GM11168 (cell line): ENCODE measurements around the gene DENND11.

ENCODE experiments used
- in situ Hi-C: fragments of 300-500 bp; cut with MboI; formaldehyde crosslinking; loops from one replicate; pipeline ENCODE4 v1.12.0; 2022; ENCODE audit warnings: low sequenced_read_pairs; ENCODE audit not compliant: unreplicated experiment

The DENND11 gene

DNA sequence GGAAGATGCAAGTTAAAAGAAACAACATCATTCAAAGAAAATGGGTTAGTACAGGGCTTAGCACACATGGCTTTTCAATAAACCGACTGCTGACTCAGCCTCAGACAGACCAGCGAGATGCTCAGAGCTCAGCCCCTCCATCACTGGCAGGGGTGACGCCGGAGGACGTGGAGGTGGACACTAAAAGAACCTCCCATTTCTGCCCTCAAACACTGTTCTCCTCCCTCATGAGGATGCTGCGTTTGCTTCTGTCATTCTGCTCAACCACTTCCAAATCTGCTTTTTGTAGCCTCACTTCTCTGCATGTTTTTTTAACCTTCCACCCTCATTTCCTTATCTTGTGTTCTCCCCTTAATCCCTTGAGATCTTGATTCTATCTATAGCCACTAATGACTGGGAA lies 15.3 kb downstream of the DENND11 start:
- in situ Hi-C loops = no loop called here

DNA sequence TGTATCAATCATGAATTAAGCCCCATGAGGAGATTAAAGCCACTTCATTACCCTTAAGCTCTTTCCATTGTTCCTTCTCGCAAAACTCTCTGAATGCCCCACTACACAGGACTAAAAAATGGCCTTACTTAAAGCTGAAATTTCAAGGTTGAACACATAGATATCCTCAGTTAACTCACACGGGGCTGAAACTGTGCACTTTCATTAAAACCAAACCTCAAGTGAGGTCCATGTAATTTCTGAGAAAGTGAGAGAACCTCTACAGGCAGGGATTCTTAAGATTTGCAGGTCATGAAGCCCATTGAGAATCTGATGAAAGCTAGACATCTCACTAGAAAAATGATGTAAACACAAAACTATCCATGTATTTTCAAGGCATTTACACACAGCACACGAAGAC lies 15.9 kb downstream of the DENND11 start:
- in situ Hi-C loops = no loop called here

DNA sequence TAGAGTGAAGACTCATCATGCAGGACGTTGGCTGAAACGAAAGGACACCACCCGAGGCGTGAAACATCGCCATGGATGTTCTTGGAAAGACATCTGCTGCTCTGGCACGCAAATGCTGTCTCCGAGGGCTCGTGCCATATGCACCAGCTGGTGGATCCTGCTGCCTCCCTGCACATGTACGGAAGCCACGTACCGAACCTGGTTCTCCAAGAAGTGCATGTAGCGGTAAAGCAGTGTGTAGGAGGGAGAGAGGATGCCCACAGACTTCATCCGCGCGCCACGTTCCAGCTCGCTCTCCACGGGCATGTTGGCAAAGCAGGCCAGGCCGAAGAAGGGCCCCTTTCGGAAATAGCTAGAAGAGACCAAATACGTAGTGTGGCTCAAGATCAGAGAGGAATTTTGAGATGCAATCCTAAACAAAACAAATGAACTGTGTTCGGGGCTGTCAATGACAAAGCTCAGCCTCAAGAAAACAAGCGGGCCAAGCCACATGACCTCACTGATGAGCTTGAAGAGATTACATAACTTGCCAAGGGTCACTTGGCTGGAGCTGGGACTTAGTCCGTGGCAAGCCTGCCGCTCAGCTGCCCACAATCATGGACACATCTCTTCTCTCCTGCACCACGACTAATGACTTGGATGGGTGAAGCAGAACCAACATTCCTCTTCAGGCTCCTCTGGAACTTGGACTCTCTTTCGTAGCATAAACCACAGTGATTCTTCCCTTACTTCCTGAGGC lies 16.5 kb downstream of the DENND11 start:
- in situ Hi-C loops = no loop called here

DNA sequence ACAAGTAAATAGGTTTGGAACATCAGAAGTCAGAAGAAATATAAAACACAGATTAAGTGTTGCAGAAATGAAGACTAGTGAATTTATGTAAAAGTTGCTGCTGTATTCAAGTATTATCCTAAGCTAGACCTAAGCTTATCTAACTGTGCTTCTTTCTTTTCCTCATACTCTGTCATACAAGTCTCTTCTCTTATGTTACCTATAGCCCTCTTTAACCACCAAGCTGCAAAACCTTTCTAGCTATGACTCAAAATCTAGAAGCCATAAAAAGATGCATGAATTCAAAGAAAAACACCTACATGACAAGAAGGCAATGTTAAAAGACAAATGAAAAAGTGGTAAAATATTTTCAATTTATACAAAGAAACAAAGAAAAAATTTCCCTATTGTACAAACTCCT lies 23.0 kb downstream of the DENND11 start:
- in situ Hi-C loops = no loop called here

DNA sequence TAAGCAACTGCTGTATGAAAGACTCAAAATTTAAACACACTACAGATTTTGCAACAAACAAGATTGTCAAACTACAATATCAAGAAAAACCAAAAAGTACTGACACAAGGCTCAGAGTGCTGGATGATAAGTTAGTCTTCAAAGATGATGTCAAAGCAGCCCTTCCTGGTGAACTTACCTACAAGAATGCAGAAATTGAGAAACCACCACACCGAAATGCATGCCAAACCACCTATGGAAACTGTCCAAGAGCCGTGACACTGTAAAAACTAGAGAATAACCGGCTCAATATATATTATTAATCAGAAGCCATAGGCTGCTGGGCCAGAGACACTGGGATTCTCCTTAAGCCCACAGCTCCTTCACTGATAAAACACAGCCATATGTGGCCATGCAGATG lies 25.3 kb downstream of the DENND11 start:
- in situ Hi-C loops = no loop called here

DNA sequence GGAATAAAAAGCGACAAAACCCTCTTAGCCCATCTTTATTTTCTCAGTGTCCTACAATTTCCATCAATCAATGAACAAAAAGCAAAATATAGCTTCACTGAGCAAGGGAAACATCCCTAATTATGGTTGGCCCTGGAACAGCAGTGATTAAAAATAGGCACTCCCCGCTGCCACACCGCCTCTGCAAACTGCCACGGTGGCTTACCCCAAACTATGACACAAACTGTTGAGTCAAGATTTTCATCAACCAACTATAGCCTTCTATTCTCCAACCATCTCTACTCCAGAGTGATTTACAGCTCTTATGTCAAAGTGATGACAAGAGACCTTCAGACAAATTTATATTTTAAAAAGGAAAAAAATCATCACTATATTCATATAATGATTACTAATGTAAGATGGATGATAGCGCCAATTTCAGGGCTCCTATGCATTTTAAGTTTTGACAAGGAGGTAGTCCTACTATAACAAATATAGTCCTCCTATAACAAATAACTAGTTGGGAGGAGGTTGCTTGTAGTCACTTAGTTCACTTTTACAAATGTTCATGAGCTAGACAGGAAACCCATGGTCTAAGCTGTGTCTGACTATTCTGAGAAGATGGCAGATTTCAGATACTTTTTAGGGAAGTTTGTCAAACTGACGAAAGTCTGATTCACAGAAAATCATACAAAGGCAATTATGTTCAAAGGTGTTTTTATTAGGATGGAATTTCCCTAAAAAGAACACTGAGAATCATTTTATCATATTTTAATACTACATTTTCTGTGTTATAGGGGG lies 26.3 kb downstream of the DENND11 start:
- in situ Hi-C loops = no loop called here

DNA sequence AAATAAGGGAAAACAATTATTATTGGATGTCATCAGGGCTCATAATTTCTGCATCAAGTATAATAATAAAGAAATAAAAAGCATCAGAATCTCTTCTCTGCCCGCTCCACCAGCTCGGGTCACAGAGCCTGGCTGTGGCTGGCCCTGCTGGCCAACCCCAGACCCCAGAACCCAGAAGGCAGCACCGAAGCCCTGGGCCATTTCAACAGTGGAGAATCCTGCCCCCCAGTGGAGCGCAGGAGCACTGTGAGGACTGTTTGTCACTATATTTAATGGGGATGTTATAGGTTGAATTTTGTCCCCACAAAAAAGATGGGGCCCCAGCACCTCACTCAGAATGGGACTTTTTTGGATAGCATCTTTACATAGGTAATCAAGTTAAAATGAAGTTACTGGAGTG lies 27.3 kb downstream of the DENND11 start:
- in situ Hi-C loops = no loop called here

DNA sequence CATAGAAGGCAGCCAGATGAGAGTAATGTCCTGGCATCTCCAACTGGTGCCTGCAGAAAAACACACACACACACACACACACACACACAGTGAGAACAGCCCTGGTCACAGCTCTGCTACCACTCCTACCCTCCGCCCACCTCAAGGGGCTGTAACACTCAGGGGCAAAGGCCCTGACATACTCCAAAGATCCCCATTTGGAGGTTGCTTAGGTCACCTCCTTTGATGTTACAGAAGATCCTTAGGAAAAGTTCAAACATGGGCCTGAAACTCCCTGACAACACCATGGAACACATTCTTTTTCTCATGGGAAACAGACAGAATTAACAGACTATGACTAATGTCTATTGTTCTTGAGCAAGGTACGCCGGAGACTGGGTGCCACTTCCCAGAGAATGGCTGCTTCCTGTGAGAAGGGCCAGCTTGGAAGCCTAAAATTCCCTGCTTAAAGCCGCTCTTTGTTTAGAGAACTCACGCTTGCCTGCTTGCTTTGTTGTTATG lies 27.7 kb downstream of the DENND11 start:
- in situ Hi-C loops = no loop called here

DNA sequence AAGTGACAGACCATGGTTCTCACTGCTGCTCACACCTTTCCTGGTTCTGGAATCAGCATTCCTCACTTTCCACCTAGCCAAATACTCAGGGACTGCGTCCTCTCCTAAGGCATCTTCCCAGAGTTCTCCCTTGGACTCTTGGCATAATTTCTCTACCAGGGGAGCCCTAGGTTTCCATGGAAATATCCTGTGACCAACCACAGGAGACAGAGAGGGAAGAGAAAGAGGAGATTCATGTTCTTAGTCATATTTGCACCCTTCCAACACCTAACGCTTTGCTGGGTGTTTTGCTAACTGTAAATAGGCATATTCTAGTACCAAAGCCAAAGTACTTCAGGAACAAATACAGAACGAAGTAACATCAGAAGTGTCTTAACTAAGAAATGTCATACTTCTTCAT lies 28.6 kb downstream of the DENND11 start:
- in situ Hi-C loops = no loop called here

DNA sequence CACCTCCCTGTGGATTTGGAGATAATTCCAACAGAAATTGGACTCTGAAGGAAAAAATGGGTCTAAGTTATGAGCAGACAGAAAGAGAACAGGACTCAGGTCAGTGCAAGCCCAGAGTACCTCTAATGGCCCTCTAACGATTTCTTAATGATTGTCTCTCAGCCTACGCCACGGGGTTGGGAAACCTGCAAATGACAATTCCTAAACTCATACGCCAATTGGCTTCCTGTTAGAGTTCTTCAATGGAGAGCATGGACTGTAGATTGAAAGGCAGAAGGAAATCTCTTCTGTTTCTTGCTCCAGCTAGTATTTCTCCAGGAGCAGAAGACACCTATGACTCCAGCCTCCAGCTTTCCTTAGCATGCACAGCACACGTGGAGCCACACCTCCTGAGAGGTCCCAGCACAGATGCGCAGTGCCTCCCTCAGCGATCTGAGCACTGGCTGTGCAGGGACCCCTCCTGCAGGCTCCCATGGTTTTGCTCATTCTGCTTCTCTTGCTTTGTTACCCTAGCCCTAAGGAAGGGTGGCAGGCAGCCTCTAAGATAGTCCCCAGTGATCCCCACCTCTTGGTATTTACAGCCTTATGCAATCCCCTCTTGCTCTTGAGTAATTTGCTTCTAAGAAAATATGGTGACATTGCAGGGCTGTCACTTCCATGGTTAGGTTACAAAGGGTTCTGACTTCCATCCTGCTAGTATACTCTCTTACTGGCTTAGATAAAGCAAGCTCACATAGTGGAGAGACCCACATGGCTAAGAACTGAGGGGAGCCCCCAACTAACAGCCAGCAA lies 30.1 kb downstream of the DENND11 start:
- in situ Hi-C loops = no loop called here

DNA sequence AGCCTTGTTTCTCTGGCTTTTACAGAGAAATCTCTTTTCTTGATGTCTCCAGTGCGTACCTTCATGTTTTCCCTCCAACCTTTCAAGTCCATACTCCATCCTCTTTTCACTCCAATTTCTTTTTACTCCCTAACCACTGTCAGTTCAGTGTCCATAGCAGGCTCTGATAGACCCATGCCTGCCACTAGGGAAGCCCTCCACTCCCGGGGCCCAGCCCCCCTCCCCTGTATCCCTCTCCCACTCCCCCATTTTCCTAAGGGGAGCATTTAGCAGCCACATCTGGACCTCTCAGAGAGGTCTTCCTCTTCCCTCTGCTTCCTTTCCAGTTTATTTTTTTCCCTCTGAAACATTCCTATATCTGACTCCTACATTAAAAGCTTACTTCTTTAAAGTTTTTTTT lies 33.1 kb downstream of the DENND11 start:
- in situ Hi-C loops = loop anchor here (10.0 kb wide), 1 partner anchor 366 kb away; no protein-coding TSS in a partner anchor

DNA sequence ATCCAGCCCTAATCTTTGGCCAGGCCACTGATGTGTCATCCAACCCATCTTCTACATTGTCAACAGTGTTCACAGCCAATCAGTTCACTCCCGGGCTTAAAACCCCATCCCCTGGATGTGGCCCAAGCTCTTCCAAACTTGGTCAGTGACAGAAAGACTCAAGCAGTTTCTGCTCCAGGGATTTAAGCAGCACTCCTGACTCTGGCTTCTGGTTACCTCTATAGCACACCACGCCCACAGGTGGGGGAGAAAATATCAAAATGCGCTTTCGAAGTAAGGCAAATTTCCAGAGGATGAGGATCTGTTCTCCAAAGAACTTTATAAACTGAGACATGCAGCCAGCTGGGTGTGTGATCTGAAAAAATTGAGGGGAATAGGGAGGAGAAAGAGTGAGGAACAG lies 35.9 kb downstream of the DENND11 start:
- in situ Hi-C loops = loop anchor here (10.0 kb wide), 1 partner anchor 369 kb away; no protein-coding TSS in a partner anchor

DNA sequence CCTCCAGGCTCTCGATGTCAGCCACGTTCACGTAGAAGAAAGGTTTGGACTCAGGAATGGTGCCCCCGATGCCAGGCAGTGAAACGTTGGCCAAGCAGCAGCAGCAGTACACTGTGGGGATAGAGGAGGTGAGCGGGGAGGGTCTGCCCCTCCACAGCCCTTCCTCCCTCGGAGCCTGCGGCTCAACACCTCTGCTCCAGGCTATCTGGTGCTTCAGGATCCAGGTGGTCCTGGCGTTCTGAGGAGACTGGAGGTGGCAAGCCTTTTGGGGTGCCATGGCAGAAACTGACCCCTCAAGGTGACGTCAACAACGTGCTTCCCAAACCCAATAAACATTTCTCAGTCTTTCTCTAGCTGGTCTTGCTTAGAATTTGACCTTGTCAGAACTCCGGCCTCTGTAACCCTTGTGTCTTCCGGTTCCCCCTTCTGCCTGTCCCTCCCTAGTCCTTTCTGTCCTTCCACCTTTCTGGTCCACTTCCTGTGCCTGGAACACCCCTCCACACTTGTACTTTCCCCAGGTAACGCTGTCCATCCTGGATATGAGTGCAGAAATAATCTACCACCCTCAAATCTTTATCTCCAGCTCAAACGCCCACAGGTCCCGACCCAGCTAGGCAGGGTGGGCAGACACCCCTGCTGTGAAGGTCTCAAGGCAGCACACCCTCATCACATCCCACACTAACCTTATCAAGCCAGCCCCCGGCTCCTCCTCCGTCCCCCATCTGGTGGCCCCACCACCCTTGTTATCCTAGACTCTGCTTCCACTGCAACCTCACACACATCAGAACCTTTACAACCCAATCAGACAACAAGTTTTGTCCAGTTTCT lies 36.5 kb downstream of the DENND11 start:
- in situ Hi-C loops = loop anchor here (10.0 kb wide), 1 partner anchor 369 kb away; no protein-coding TSS in a partner anchor

DNA sequence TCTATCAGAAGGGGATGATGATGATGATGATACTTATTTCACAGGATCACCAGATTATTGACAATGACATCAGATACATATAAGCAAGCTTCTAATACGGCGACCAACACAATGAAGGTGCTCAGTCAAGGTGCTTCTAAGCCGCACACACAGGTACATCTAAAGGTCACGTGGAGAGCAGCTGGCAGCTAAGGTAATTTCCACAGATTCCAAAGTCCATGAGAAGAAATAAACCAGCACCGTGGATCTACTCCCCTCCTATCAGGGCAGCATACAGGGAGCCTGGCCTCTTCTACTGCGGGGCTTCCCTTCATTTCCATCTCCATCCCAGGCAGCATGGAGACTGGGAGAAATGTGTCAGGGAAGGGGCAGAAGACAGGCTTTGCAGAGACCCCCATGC lies 37.5 kb downstream of the DENND11 start:
- in situ Hi-C loops = loop anchor here (10.0 kb wide), 1 partner anchor 370 kb away; no protein-coding TSS in a partner anchor

DNA sequence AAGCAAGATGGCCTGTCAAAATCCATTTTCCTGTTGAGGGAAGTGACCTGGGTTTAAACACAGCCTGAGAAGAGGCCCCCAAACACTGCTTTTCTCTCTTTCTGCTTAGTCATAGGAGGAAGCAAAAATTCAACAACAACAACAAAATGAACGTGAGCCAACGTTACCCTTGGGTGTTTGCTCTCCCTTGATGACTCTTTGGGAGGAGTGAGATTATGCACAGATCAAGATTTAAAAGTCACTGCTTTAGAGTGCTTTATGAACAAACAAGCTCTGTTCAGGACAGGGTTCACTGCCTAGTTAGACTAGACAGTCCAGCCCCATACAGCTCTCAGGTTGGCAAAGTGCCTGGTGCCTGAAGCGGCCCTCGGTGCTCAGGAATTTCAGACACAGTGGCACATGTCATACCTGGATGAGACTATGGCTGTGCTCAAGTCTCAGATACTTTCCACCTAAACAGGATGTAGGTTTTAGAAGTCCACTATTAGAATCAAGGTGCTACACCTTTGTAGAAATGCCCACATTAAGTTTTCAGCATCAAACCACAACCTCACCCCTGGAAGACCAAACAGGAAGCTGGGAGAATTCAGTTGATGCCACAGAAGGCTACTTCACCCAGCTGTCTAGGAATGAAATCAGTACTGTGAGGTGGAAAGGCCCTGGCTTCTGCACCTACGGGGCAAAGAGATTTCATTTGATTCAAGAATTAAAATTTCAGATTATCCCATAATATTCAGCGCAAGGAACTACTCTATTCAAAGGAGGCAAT lies 38.7 kb downstream of the DENND11 start:
- in situ Hi-C loops = loop anchor here (10.0 kb wide), 1 partner anchor 372 kb away; no protein-coding TSS in a partner anchor

DNA sequence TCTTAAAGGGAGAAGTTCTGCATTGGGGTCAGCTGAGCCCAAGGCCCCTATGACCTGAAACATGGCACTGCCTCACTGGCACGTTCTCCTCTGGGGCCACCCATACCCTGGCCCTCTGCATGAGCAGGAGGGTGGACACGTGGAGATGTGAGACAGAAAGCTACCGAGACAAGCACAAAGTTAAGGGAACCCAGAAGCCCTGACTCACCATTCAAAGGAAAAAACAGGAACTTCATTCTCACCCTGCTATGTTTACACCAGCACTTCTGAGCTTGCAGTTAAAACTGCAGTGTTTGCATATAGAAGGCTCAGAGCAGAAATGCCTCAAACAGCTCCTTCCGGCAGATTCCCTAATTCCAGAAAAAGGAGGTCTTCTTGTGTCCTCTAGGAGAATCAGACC lies 41.7 kb downstream of the DENND11 start:
- in situ Hi-C loops = loop anchor here (10.0 kb wide), 1 partner anchor 375 kb away; no protein-coding TSS in a partner anchor

DNA sequence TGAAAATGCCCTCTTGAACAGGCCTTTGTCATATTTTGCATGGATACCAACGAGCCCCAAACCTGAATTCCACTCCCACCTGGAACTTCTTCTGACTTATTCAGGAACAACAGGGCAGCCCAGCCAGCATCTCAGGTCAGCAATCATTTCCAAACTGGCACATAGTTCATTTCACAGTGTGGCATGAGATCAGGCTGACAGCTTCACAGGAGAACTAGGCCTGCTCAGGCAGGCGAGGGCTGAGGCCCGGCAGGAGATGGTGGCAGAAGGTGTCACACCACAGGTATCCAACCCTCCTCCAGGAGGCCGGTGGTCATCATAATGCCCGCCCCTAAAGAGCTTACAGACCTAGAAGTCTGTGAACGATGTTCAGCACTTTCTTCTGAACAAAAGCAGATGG lies 42.5 kb downstream of the DENND11 start:
- in situ Hi-C loops = no loop called here

DNA sequence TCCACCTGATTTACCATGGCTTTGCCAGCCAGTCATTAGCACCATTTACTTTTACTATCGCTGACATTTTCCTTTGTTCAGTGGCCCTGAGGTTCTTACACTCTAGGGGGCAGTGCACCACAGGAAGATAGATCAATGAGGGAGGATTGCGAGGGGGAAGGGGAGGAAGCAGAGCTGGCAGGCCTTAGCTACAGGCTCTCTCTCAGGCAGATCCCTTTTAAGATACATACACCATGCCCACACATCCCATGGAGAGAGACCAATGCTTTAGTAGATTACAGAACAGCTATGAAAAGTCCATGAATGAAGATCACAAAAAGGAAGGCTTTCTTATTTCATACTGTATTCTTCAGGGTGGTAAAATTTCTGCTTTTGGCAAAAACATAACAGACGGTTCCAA lies 47.4 kb downstream of the DENND11 start:
- in situ Hi-C loops = no loop called here

DNA sequence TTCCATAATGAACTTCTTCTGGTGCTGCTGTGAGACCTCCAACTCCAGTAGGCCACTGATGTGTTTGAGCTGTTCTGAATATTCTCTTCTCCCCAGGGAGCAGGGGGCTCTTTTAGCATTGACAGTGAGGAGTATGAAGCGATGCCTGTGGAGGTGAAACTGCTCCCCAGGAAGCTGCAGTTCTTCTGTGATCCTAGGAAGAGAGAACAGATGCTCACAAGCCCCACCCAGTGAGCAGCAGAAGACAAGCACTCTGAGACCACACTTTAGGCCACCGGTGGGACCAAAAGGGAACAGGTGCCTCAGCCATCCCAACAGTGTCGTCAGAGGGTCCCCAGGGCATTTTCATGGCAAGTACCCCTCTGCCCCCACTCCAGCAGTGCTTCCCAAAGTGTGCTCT lies 49.3 kb downstream of the DENND11 start:
- in situ Hi-C loops = no loop called here
